HG03097 (cell line): ENCODE results near the gene ADCY7.

Source experiments
- ATAC-seq: cut with Tn5 transposase; IDR thresholded peaks from one replicate; pipeline ENCODE4 v1.9.1; 2021; ENCODE audit not compliant: unreplicated experiment, low FRiP score

The ADCY7 gene

DNA sequence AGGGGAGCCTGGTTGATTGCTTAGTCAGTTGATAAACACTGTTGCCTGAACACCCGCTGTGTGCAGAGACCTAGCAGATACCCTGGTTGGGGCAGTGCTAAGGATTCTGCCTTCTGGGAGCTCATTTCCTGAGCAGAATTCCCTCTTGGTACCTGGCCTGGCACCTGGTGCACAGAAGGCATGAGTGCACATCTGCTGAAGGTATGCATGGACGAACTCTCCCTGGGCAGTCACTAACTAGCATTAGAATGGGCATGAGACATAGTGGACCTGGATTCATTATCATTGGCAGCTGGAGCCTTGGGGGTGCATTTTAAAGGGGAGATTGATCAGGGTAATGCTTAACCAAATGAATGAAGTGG is 13.1 kb downstream of the ADCY7 start:
- no peak for ATAC-seq

GRCh38 chr16:50280932-50281331 is 14.6 kb downstream of the ADCY7 start:
- no peak for ATAC-seq

GRCh38 chr16:50281391-50282009 is 15.1 kb downstream of the ADCY7 start:
- ATAC-seq, result no peak

- ATAC-seq, result peak; percentile 81
Measured at GRCh38 chr16:50282010-50282538, 15.7 kb downstream of the ADCY7 start.

DNA sequence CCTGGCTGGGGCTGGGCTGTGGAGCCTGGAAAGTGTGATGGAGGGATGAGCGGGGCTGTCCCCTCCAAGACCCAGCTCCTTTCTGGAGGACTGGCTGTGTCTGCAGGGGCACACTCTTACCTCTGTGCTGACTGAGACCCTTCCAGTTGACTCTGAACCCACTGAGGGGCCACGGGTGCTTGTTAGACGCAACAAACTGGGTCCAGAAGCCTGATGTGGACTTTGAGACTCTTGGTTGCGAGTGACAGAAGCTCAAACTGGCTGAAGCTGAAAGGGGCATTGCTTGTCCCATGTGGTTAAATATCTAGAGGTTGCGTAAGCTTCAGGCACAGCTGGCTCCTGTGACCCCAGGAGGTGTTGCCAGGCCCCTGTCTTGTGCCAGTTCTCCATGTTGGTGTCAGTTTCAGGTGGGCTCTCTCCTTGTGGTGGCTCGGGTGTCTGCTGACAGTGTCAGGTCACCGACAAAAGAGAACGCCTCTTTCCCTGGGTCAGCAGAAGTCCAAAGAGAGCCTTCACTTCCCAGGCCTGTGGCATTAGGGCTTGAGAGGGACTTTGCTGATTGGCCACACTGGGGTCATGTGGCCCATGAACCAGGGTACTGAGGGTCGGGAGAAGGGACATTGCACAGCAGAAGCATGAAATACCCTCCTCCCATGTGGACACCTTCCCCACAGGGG is 16.7 kb downstream of the ADCY7 start:
- no peak for ATAC-seq

GRCh38 chr16:50284131-50284911 is 18.0 kb downstream of the ADCY7 start:
- no peak for ATAC-seq

DNA sequence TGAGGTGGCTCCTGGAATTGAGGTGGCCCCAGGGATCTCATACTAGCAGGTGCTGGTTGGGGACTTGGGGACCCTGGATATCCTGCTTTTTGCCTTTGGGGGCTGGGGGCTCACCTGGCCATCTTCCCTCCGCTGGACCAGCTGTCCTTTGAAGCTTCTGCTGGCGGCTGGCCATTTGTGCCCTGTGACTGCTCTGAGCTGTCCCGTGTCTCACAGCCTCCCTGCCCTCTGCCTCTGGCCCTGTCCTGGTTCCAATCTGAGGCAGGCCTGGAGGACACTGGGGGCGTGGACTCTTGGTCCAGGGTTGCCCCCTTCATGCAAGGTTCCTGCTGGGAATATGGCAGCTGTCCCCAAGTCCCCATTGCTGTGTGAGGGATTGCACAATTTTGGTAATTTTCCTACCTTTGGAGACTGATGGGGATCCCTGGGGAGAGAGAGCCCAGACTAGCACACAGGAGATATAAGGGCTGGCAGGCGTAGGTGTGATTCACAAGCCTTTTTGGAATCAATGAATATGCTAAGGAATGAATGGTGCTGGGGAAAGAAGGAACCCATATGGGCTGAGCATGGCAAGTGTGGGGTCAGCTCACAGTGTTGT is 19.2 kb downstream of the ADCY7 start:
- no peak for ATAC-seq

DNA sequence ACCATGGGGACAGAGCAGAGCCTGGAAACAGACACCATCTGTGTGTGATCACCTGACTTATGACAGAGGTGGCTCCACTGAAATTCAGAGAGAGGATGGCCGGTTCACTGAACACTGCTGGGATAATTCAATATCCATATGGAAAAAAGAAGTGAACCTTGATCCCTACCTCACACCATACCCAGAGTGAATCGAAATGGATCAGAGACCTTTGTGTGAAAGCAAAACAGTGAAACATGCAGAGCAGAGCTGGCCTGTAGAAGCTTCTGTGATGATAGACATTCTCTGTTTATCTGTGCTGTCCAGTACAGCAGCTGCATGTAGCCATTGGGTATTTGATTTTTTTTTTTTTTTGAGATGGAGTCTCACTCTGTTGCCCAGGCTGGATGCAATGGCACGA is 20.3 kb downstream of the ADCY7 start:
- ATAC-seq, result no peak

- ATAC-seq, result no peak
Measured at GRCh38 chr16:50288026-50288425, 21.7 kb downstream of the ADCY7 start.

DNA sequence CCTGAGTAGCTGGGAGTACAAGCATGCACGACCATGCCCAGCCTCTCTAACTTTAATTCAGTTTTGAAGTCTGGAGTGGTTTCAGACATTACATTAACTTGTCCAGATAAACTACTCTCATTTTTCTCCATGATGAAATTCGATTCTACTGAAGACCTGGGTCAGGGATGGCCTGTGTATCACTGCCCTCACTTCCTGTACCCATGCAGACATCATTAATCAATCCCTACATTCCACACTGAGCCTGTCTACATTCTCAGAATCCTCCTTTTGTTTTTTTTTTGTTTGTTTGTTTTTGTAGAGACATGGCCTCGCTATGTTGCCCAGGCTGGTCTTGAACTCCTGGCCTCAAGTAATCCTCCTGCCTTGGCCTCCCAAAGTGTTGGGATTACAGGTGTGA is 22.6 kb downstream of the ADCY7 start:
- ATAC-seq, result no peak

DNA sequence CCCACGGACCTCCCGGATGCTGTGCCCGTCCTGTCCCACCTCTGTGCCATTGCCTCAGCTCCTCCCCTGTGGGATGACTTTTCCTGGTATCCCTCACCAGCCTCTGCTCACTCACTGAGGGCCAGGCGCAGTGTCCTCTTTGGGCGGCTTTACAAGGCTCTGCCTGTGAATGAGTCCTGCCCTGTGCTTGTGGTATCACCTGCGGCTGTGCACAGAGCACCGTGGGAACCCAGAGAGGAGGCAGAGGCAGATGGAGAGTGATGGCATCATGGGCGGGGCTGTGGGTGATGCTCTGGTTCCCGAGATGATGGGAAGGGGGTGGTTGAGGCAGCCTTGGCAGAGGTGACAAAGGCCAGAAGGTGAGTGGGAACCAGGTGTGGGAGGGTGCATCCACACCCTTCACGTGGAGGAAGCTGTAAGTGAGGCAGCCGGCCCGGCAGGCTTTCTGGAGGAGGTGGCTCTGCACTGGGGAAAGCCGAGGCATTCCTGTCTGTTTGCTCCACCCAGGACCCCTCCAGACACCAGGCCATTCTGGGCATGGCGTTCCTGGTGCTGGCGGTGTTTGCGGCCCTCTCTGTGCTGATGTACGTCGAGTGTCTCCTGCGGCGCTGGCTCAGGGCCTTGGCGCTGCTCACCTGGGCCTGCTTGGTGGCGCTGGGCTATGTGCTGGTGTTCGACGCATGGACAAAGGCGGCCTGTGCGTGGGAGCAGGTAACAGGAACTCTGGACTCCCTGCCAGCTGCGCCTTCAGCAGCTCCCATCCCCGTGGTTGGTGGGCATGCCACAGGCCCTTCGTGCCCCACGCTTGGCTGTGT is 23.8 kb downstream of the ADCY7 start:
- ATAC-seq, result no peak

DNA sequence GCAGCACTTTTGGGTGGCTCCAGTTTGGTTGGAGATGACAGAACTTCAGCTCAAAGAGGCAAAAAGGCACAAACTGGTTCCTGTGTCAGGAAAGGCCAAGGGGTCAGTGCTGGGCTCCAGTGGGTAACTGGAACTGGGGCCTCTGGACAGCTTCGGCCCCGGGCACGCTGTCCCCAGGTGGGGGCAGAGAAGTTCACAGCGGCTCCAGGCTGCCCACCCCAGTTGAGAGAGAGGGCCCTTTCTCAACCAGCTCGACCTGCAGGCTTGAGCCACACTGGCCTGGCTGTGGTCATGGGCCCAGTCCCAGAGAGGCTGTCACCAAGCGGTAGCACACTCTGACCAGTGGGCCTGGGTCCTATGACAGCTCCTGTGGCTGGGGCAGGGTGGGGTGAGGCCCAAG is 24.5 kb downstream of the ADCY7 start:
- ATAC-seq, result no peak

GRCh38 chr16:50291719-50292565 is 25.6 kb downstream of the ADCY7 start:
- ATAC-seq, result no peak

DNA sequence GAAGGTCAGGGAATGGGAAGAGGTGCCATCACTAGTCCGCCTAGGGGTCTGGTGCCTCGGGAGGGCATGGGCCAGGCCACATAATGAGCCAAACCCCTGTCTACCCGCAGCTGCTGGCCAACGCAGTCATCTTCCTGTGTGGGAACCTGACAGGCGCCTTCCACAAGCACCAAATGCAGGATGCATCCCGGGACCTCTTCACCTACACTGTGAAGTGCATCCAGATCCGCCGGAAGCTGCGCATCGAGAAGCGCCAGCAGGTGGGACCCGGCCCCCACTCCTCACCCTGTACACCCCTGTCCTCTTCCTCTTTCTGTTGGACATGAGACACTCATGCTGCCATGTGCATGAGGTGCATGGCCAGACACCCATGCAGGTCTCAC is 26.2 kb downstream of the ADCY7 start:
- no peak for ATAC-seq

- ATAC-seq, result no peak
Measured at GRCh38 chr16:50293041-50293783, 26.9 kb downstream of the ADCY7 start.

GRCh38 chr16:50293994-50294855 is 27.9 kb downstream of the ADCY7 start:
- ATAC-seq, result no peak

GRCh38 chr16:50294955-50295354 is 28.6 kb downstream of the ADCY7 start:
- ATAC-seq, result no peak

GRCh38 chr16:50295541-50296132 is 29.3 kb downstream of the ADCY7 start:
- no peak for ATAC-seq
